Measurements from ENCODE around the gene RGS6.

RGS6 gene

DNA sequence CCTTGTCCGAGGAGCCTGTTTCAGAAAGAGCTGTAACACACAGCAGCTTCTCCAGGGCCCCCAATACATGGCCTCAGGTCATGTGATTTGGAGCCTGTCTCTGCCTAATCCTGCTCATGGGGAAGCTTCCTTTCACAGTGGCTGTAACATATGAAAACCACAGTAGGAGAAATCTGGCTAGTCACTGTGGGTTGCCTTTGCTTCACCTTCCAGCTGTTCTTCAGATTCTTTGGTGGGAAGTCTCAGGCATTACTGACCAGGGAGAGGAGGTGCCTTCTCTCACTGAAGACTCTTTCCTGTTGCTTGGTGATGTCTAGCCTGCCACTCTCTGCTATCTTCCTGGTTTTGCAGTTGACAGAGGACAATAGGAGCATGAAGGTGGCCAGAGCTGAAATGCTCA is 611.1 kb downstream of the RGS6 start:
- TF ChIP-seq CTCF (IDR thresholded peaks at IDR 0.05; ENCODE audit: insufficient read depth, low read length, poor library complexity, severe bottlenecking) = no peak
- Histone ChIP-seq H3K36me3 (ENCODE audit: control insufficient read depth, insufficient read depth, low read length) (no peaks in the 10 kb centered on the region), H3K27me3 (replicated peaks; ENCODE audit: control insufficient read depth, insufficient read depth, low read length) (no peaks in the 10 kb centered on the region), H3K4me3 (replicated peaks; ENCODE audit: low read depth, low read length) (no peak overlapping the region)
- DNase-seq (ENCODE audit: extremely low read depth, insufficient read length) = no peak

DNA sequence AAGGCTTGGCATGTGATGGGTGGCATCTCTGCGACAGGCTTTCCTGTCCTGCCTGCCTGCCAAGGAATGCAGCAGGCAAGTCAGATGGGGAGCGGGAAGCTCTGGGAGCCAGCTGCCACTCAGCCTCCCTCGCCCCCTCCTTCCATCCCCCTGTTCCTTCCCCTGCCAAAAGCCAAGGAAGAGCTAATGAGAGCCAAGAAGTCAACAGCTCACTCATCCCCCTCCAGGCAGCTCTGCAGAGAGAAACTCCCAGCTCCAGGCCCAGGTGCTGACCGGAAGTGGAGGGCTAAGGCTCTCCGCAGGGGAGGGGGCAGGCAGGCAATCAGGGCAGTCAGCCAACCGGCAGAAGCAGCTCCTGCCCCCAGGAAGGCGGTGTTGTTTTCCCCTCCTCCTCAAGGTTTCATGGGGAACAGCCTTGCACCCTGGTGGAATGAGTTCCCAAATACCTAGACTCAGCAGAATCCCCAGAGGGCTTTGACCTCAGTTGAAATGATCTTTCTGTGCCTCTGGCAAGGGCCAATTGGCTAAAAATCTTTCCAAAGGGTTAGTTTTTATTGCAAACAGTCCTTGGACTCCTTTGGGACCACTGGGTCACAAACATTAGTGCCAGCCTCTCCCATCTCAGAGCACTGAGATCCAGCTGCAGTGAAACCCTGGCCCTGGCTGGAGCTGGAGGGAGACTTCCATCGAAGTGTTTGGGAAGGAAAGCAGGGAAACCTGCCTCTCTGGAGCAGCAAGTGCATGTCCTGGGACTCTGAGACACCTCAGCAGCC is 612.6 kb downstream of the RGS6 start:
- DNase-seq (ENCODE audit: extremely low read depth, insufficient read length) = no peak
- no peaks in the 10 kb centered on the region for H3K27me3 ChIP-seq (replicated peaks; ENCODE audit: control insufficient read depth, insufficient read depth, low read length)
- H3K4me3 ChIP-seq (replicated peaks; ENCODE audit: low read depth, low read length) = no peak overlapping the region
- no peak for TF ChIP-seq CTCF (IDR thresholded peaks at IDR 0.05; ENCODE audit: insufficient read depth, low read length, poor library complexity, severe bottlenecking)
- no peaks in the 10 kb centered on the region for H3K36me3 ChIP-seq (ENCODE audit: control insufficient read depth, insufficient read depth, low read length)

GRCh38 chr14:72545411-72546311 is 613.4 kb downstream of the RGS6 start:
- Histone ChIP-seq H3K4me3 (replicated peaks; ENCODE audit: low read depth, low read length) (no peak overlapping the region), H3K36me3 (ENCODE audit: control insufficient read depth, insufficient read depth, low read length) (no peaks in the 10 kb centered on the region), H3K27me3 (replicated peaks; ENCODE audit: control insufficient read depth, insufficient read depth, low read length) (no peaks in the 10 kb centered on the region)
- no peak for DNase-seq (ENCODE audit: extremely low read depth, insufficient read length)
- no peak for TF ChIP-seq CTCF (IDR thresholded peaks at IDR 0.05; ENCODE audit: insufficient read depth, low read length, poor library complexity, severe bottlenecking)

GRCh38 chr14:72546344-72547016 is 614.3 kb downstream of the RGS6 start:
- no peak overlapping the region for H3K4me3 ChIP-seq (replicated peaks; ENCODE audit: low read depth, low read length)
- no peak for DNase-seq (ENCODE audit: extremely low read depth, insufficient read length)
- no peaks in the 10 kb centered on the region for H3K27me3 ChIP-seq (replicated peaks; ENCODE audit: control insufficient read depth, insufficient read depth, low read length)
- TF ChIP-seq CTCF (IDR thresholded peaks at IDR 0.05; ENCODE audit: insufficient read depth, low read length, poor library complexity, severe bottlenecking) = no peak
- no peaks in the 10 kb centered on the region for H3K36me3 ChIP-seq (ENCODE audit: control insufficient read depth, insufficient read depth, low read length)

DNA sequence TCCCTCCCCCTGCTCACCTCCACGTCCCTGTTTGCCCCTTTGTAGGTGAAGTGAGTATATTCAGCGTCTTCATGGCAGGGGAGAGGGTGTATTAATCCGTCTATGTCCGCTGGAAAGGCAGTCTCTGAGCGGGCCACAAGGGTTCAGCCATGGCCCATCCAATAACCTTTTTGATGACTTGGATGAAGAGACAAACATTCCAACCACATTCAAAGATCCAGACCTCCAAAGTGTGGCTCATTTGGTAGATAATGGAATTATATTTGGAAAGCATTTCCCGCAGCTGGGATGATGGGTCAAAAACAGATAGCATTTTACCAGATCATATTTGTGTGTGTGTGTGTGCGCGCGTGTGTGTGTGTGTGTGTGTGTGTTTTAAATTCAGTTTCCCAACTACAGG is 615.8 kb downstream of the RGS6 start:
- H3K27me3 ChIP-seq (replicated peaks; ENCODE audit: control insufficient read depth, insufficient read depth, low read length) = no peaks in the 10 kb centered on the region

More for the DNA sequence above, 615.8 kb downstream of the RGS6 start:
- no peak for DNase-seq (ENCODE audit: extremely low read depth, insufficient read length)
- TF ChIP-seq CTCF (IDR thresholded peaks at IDR 0.05; ENCODE audit: insufficient read depth, low read length, poor library complexity, severe bottlenecking) = no peak
- Histone ChIP-seq H3K4me3 (replicated peaks; ENCODE audit: low read depth, low read length) (no peak overlapping the region), H3K36me3 (ENCODE audit: control insufficient read depth, insufficient read depth, low read length) (no peaks in the 10 kb centered on the region)
